ENCODE measurements around the gene CIITA.

GRCh38 chr16:10926867-10927266 is 49.9 kb downstream of the CIITA start:
- TF ChIP-seq EP300 (IDR thresholded peaks at IDR 0.05; ENCODE audit: low read length) = no peak
- TF ChIP-seq TAF1 (IDR thresholded peaks at IDR 0.05; ENCODE audit: control insufficient read depth, extremely low read depth, insufficient read depth, low read length, severe bottlenecking) = no peak
- no peak for TF ChIP-seq SMAD3 (CRISPR knock-in tag; conservative IDR thresholded peaks at IDR 0.05)
- TF ChIP-seq CHD7 (IDR thresholded peaks at IDR 0.05; ENCODE audit: low read depth, low read length) = no peak
- no peak for TF ChIP-seq ELF4 (CRISPR knock-in tag; IDR thresholded peaks at IDR 0.05)
- TF ChIP-seq POLR2AphosphoS2 (IDR thresholded peaks at IDR 0.05; ENCODE audit: low read length) = no peak
- no peak for TF ChIP-seq ELK1 (CRISPR knock-in tag; IDR thresholded peaks at IDR 0.05)
- no peak for TF ChIP-seq FOXP1 (CRISPR knock-in tag; IDR thresholded peaks at IDR 0.05)
- no peak for TF ChIP-seq MAZ (CRISPR knock-in tag; conservative IDR thresholded peaks at IDR 0.05 in 1 of 2, IDR thresholded peaks at IDR 0.05 in 1 of 2)
- TF ChIP-seq SIN3A (IDR thresholded peaks at IDR 0.05; ENCODE audit: borderline replicate concordance in 2 of 2, control insufficient read depth in 1 of 2, low read depth in 2 of 2, low read length in 2 of 2) = no peak
- no peak for TF ChIP-seq HNRNPUL1 (IDR thresholded peaks at IDR 0.05; ENCODE audit: low read length)
- no peak for TF ChIP-seq CTCF (IDR thresholded peaks at IDR 0.05 in 2 of 3, conservative IDR thresholded peaks at IDR 0.05 in 1 of 3; ENCODE audit: insufficient read depth in 2 of 3, low read depth in 1 of 3, low read length in 3 of 3)
- TF ChIP-seq SPI1 (IDR thresholded peaks at IDR 0.05; ENCODE audit: borderline replicate concordance, low read depth, low read length) = no peak
